T47D (cell line): Measurements from ENCODE around the gene ARMC9.
"Not testable (repeated sequence)": the region's sequence is repeated elsewhere in the genome, so short reads cannot be mapped to it uniquely, and the experiment has no call there.

Source experiments
- DNase-seq, 2 experiments: peaks; one replicate each; pipeline versions ENCODE4 v3.0.0 to v3.0.0-alpha.2; 2011 to 2012; ENCODE audit warnings: low read depth in 1 of 2, low spot score in 1 of 2
- JUND ChIP-seq: IDR thresholded peaks from 2 replicates; pipeline ENCODE4 v1.6.1; 2012; ENCODE audit warnings: low read depth
- in situ Hi-C: cut with HindIII; loops from 2 replicates; pipeline ENCODE4 v1.10.0; 2016; ENCODE audit warnings: low sequenced_read_pairs, low pct_unique_long_range_greater_than_20kb

ARMC9 gene

GRCh38 chr2:231170055-231170454, 28.4 kb upstream of the ARMC9 start:
- no peak for TF ChIP-seq JUND
- DNase-seq = no peak
- in situ Hi-C loops = no loop called here

- in situ Hi-C loops = no loop called here
- no peak for DNase-seq
- no peak for TF ChIP-seq JUND
Observed at GRCh38 chr2:231172025-231172424, 26.4 kb upstream of the ARMC9 start.

- in situ Hi-C loops = no loop called here
- DNase-seq = no peak
- TF ChIP-seq JUND = no peak
Observed at GRCh38 chr2:231174211-231174651, 24.2 kb upstream of the ARMC9 start.

GRCh38 chr2:231176066-231176465, 22.4 kb upstream of the ARMC9 start:
- DNase-seq = no peak
- in situ Hi-C loops = no loop called here
- TF ChIP-seq JUND = no peak

GRCh38 chr2:231177156-231178025, 21.0 kb upstream of the ARMC9 start:
- no peak for DNase-seq
- TF ChIP-seq JUND = no peak
- in situ Hi-C loops = no loop called here

- DNase-seq, in situ Hi-C loops: not testable (repeated sequence)
Observed at GRCh38 chr2:231178805-231179204, 19.6 kb upstream of the ARMC9 start.

DNA sequence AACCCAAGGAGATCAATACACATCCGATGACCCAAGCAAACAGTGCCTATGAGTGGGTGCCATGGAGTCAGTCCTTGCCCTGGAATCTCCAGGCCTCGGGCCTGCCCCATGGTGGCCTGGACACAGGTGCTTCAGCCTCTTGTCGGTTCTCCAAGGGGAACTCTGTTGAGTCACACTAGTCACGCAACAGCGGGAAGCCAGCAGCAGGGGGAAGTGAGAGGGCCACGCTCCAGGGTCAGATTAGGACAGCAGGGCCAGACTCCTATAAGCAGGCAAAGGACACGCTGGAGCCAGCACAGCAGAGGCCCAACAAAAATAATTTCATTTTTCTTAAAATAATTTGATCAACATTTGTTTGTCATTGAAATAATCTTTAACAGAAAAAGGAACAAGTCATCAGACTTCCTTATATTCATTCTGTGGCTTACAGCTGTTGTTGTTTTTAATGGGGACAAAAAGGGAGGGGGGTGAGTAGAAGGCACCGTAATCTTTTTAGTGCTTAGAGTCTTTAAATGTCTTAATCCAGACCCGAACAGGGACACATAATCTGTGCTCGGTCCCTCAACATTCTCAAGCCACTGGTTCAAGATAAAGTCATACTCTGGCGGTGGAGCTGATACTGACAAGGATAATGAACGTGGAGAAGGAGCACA, 16.4 kb upstream of the ARMC9 start:
- no peak for TF ChIP-seq JUND
- in situ Hi-C loops = no loop called here

DNA sequence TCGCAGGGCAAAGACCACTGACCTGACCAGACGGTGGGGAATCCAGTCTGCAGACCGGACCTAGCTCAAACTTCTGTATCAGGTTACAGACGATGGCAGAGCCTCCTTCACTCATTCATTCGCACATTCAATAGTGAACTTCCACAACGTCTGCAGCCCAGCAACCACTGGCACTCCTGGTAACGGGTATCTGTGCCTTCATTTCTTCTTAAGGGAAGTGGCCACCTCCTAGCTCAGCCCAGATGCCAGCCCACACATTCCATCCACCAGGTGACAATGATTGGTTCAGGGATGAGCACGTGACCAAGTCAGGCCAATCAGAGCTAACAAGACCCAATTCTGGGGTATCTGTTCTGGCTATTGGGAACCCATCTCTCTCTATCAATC, 15.9 kb upstream of the ARMC9 start:
- no peak for DNase-seq
- no peak for TF ChIP-seq JUND
- in situ Hi-C loops = no loop called here

More for the DNA sequence above, 16.4 kb upstream of the ARMC9 start:
- DNase-seq = no peak

- no peak for DNase-seq
- no peak for TF ChIP-seq JUND
- in situ Hi-C loops = no loop called here
Observed at GRCh38 chr2:231183851-231184250, 14.6 kb upstream of the ARMC9 start.

DNA sequence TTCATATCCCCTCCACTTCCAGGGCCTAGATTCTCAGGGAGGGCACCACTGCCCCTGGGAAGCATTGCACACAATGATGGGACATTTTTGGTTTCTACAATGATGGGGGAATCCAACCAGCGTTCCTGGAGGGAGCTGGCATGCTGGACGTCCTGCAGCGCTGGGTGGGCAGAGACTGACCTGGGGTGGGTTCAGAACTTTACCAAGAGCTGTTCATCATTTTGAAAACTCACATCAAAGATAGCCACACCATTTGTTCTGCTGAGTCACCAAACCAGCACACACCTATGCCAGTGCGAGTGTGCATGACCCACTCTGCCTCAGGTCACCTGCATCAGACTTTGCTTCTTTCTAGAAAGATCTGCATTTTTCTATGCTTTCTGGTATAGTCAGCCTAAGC, 14.1 kb upstream of the ARMC9 start:
- in situ Hi-C loops = no loop called here
- DNase-seq = no peak
- no peak for TF ChIP-seq JUND

- DNase-seq = no peak
- no peak for TF ChIP-seq JUND
- in situ Hi-C loops = no loop called here
Observed at GRCh38 chr2:231185050-231185725, 13.2 kb upstream of the ARMC9 start.

- DNase-seq = no peak
- no peak for TF ChIP-seq JUND
- in situ Hi-C loops = no loop called here
Observed at GRCh38 chr2:231185886-231186285, 12.5 kb upstream of the ARMC9 start.

DNA sequence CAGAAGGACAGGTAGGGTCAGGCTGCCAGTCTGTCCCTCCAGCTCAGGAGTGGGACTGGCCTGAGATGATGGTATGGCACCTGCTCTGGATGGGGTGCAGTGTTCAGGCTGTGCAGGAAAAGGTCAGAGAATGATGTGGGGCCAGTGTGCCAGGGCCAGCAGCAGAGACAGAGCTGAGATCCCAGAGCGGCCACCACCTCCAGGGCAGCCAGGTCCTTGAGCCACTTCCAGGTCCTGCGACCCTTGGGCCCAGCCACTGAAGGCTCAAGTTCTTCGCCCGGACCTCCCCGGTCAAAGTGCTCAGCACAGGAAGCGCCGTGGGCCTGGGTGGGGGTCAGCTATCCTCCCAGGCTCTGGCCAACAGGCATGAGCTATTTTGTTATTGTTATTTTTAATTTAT, 12.1 kb upstream of the ARMC9 start:
- no peak for TF ChIP-seq JUND
- in situ Hi-C loops = no loop called here

More for the DNA sequence above, 12.1 kb upstream of the ARMC9 start:
- no peak for DNase-seq
